ENCODE measurements around the gene TMED5. TPM values are rescaled to one million over a fixed set of nuclear protein-coding genes. Genes with fewer than 3 reads are reported as not detected.

The TMED5 gene
- total and polyA plus RNA-seq, 2 of the 4 experiments (the other 2 are of a cell fraction): 20.1 to 38.1 TPM

- Histone ChIP-seq H3K14ac (replicated peaks; ENCODE audit: low read depth, low read length) (no peak overlapping the region), H2BK5ac (ENCODE audit: low read depth, low read length, poor library complexity, severe bottlenecking) (peak overlapping the region; percentile 33), H2AFZ (replicated peaks; ENCODE audit: low read length, poor library complexity) (no peak overlapping the region), H3K9ac (ENCODE audit: low read depth, low read length) (no peak overlapping the region), H3K9me3 (ENCODE audit: control insufficient read depth, insufficient read depth, low read length) (no peaks in the 10 kb centered on the region), H3K27ac (ENCODE audit: insufficient read depth, low read length) (no peak overlapping the region), H2AK5ac (ENCODE audit: low read depth, low read length) (no peak overlapping the region), H3K9me1 (ENCODE audit: insufficient read depth, low read length) (peaks cover 6% of the 10 kb centered on the region; the same call in 1 of the 2 replicates), H3K4me1 (ENCODE audit: control insufficient read depth, insufficient read depth, low read length) (no peaks in the 10 kb centered on the region), H2BK120ac (ENCODE audit: low read depth, low read length) (no peak overlapping the region), H2BK15ac (ENCODE audit: low read depth, low read length) (no peak overlapping the region), H3K56ac (ENCODE audit: extremely low read depth, insufficient read depth, low read length) (no peak overlapping the region), H2AK9ac (replicated peaks; ENCODE audit: low read depth, low read length, poor library complexity) (no peak overlapping the region), H2BK20ac (ENCODE audit: low read depth, low read length) (no peak overlapping the region), H3K79me1 (ENCODE audit: low read depth in 1 of 2, low read length in 2 of 2) (peaks cover 23 to 31% of the 10 kb centered on the region in 2 experiments), H3K4me2 (ENCODE audit: low read depth, low read length) (no peak overlapping the region), H4K5ac (ENCODE audit: low read depth, low read length) (no peak overlapping the region), H3K4me3 (ENCODE audit: insufficient read depth, low read depth, low read length) (no peak overlapping the region), H3K18ac (ENCODE audit: low read depth, low read length) (no peak overlapping the region), H4K8ac (ENCODE audit: low read depth in 2 of 2, low read length in 2 of 2) (0 out of 4 replicates have a peak overlapping the region, but pooled peaks of 1 of the 2 experiments have one; percentile 9), H4K20me1 (ENCODE audit: insufficient read depth, low read length) (no peaks in the 10 kb centered on the region; the same call in 1 of the 2 replicates), H3K27me3 (ENCODE audit: control insufficient read depth, insufficient read depth, low read length) (no peaks in the 10 kb centered on the region), H3K4ac (ENCODE audit: low read depth, low read length) (no peak overlapping the region), H3K23ac (ENCODE audit: low read depth, low read length) (no peak overlapping the region; the same call in 1 of the 2 replicates), H3K36me3 (ENCODE audit: control insufficient read depth, insufficient read depth, low read length) (peaks cover 17% of the 10 kb centered on the region), H4K91ac (ENCODE audit: insufficient read depth, low read depth, low read length) (no peak overlapping the region)
- no TSS peak for BruUV-seq (replicated peaks)
- dilution Hi-C loops (cut with HindIII; ENCODE audit: low sequenced_read_pairs, unreplicated experiment): no loop called here
- ATAC-seq (ENCODE audit: low read depth): no peak
- intact Hi-C loops (cut with micrococcal nuclease): no loop called here
- DNase-seq: no peak
- ChIA-PET CTCF (interaction anchor here (0.6 to 0.7 kb wide), 2 partner anchors 20 to 58 kb away, joined by 7 read pairs; no protein-coding TSS in a partner anchor), POLR2A (ENCODE audit: unreplicated experiment) (no interaction called here)
- in situ Hi-C loops (cut with MboI; ENCODE audit: low sequenced_read_pairs): no loop called here
- WGBS, 2 experiments (ENCODE audit: extremely low coverage in 2 of 2, insufficient read length in 1 of 2): no CpG with 5 or more reads among the region's 3 CpGs
- TF ChIP-seq FOS (IDR thresholded peaks at IDR 0.05; ENCODE audit: low read depth, low read length) (no peak), USF2 (IDR thresholded peaks at IDR 0.05; ENCODE audit: low read depth, low read length) (no peak), MAZ (IDR thresholded peaks at IDR 0.05; ENCODE audit: borderline replicate concordance, low read depth, low read length) (no peak), RFX5 (IDR thresholded peaks at IDR 0.05; ENCODE audit: low read depth, low read length) (no peak), MXI1 (IDR thresholded peaks at IDR 0.05; ENCODE audit: borderline replicate concordance, low read depth, low read length) (no peak), RAD21 (IDR thresholded peaks at IDR 0.05; ENCODE audit: low read length) (no peak), CHD1 (IDR thresholded peaks at IDR 0.05; ENCODE audit: low read depth, low read length) (no peak), CEBPB (IDR thresholded peaks at IDR 0.05; ENCODE audit: low read depth, low read length) (no peak), POLR2A (IDR thresholded peaks at IDR 0.05; ENCODE audit: low read depth, low read length) (no peak), NFE2L2 (IDR thresholded peaks at IDR 0.05; ENCODE audit: low read depth, low read length) (no peak), ELK1 (IDR thresholded peaks at IDR 0.05; ENCODE audit: borderline replicate concordance, low read depth, low read length) (no peak), SMC3 (IDR thresholded peaks at IDR 0.05; ENCODE audit: low read depth, low read length) (no peak), CTCF (conservative IDR thresholded peaks at IDR 0.05; ENCODE audit: low read depth, low read length) (no peak), MAFK (IDR thresholded peaks at IDR 0.05; ENCODE audit: low read depth, low read length) (no peak), BHLHE40 (IDR thresholded peaks at IDR 0.05; ENCODE audit: low read depth, low read length) (no peak), RCOR1 (IDR thresholded peaks at IDR 0.05; ENCODE audit: insufficient replicate concordance, low read length) (no peak)
Measured at GRCh38 chr1:93155335-93155734, 24.9 kb downstream of the TMED5 start.

All from IMR-90 (cell line).